GM18907 (cell line): ENCODE data around the gene USP31.

Source experiments
- ATAC-seq: cut with Tn5 transposase; IDR thresholded peaks from one replicate; pipeline ENCODE4 v1.9.1; 2021; ENCODE audit warnings: mild to moderate bottlenecking, moderate library complexity; ENCODE audit not compliant: unreplicated experiment

The USP31 gene, protein sequence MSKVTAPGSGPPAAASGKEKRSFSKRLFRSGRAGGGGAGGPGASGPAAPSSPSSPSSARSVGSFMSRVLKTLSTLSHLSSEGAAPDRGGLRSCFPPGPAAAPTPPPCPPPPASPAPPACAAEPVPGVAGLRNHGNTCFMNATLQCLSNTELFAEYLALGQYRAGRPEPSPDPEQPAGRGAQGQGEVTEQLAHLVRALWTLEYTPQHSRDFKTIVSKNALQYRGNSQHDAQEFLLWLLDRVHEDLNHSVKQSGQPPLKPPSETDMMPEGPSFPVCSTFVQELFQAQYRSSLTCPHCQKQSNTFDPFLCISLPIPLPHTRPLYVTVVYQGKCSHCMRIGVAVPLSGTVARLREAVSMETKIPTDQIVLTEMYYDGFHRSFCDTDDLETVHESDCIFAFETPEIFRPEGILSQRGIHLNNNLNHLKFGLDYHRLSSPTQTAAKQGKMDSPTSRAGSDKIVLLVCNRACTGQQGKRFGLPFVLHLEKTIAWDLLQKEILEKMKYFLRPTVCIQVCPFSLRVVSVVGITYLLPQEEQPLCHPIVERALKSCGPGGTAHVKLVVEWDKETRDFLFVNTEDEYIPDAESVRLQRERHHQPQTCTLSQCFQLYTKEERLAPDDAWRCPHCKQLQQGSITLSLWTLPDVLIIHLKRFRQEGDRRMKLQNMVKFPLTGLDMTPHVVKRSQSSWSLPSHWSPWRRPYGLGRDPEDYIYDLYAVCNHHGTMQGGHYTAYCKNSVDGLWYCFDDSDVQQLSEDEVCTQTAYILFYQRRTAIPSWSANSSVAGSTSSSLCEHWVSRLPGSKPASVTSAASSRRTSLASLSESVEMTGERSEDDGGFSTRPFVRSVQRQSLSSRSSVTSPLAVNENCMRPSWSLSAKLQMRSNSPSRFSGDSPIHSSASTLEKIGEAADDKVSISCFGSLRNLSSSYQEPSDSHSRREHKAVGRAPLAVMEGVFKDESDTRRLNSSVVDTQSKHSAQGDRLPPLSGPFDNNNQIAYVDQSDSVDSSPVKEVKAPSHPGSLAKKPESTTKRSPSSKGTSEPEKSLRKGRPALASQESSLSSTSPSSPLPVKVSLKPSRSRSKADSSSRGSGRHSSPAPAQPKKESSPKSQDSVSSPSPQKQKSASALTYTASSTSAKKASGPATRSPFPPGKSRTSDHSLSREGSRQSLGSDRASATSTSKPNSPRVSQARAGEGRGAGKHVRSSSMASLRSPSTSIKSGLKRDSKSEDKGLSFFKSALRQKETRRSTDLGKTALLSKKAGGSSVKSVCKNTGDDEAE (N-terminal part only)

DNA sequence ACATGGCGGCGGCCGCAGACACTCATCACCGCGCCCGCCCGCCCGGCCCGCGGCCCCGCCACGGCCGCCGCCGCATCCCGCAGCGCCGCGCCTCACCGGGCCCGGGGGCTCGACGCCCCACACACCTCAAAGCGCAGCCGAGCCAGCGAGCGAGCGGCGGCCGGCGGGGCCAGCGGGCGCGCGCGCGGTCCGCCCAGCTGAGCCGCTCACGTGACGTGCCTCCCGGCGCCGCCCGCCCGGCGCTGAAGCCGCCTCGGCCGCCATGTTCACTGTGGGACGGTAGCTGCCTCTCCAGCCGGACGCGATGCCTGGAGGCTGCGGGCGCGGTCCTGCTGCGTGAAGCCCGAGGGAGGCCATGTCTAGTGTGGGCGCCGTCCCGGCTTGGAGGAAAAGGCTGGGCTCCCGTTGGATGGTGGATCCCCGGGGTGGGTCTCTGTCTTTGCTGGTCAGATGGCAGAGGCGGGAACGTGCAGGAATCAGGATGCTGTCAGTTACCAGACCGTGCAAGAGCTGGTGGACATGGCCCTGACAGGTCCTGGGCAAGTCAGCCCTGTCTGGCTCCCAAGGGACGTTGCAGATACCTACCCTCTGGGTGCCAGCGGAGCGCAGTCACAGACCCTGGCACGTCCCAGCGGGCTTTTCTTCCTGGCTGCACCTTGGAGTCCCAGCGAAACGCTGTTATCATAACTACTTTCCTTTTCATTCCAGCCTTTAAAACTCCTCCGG, at the start of gene USP31:
Gene USP31, minus strand, starts transcription at position 186 of the 726 bp plus-strand sequence. Its CDS starts 182 bp downstream, at position 4.
- ATAC-seq: peak; percentile 96

DNA sequence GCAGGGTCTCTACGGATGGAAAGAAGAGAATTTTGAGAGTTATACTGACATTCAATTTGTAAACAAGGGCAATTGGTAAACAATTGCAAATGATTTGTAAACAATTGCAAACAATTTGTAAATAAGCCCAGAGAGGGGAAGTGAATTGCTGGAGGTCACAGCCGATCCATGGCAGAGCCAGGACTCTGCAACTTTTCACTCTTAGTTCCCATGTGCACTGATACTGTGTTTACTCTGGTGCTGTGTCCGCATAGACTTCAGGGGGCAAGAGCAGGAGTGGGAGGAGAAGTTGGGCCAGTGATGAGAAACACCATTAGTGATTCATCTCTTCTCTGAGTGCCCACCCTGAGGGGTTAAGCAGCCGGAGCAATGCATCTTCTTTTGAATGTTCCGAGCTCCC, 47.3 kb upstream of the USP31 start:
- no peak for ATAC-seq

DNA sequence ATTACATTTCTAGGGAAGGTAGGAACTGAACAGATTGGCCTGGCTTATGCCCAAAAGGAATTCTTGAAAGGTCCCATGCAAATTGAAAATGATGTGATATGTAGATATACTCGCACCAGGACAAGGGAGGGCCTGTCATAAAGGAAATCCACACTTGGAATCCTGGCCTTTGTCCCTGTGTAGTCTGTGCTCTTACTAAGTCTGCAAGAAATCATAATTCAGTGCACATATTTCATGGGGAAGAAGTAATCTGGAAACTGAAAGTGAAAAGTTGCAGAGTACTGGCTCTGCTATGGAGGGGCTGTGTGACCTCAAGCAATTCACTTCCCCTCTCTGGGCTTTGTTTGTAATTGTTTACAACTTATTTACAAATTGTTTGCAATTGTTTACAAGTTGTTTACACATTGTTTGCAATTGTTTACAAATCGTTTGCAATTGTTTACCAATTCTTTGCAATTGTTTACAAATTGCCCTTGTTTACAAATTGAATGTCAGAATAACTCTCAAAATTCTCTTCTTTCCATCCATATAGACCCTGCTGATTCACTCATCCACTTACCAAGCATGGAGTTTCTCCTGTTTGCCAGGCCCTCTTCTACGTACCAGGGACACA, 46.2 kb upstream of the USP31 start:
- no peak for ATAC-seq

DNA sequence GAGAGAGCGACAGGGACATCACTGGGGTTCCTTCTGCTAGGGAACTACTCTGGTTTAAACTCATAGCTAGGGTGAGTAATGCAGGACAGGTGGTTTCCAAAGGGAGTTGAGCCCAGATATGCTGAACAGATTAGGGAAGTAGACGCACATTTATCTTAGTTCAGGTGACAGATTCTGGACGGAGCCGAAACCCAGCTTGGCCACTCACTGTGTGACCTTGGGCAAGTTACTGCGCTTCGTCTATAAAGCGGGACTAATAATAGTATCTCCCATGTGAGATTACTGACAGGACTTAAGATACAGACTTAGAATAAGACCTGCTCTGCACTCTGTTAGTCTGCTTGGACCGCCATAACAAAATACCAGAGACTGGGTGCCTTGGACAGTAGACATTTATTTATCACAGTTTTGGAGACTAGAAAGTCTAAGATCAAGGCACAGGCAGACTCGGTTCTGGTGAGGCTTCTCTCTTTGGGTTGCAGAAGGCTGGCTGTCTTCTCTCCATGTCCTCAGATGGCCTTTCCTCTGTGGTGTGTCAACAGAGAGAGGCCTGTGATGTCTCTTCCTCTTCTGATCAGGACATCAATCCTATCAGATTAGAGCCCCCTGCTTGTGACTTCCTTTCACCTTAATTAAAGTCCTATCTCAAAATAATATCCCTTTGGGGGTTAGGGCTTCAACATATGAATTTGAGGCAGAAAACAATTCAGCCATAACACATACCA, 45.4 kb upstream of the USP31 start:
- ATAC-seq: no peak

DNA sequence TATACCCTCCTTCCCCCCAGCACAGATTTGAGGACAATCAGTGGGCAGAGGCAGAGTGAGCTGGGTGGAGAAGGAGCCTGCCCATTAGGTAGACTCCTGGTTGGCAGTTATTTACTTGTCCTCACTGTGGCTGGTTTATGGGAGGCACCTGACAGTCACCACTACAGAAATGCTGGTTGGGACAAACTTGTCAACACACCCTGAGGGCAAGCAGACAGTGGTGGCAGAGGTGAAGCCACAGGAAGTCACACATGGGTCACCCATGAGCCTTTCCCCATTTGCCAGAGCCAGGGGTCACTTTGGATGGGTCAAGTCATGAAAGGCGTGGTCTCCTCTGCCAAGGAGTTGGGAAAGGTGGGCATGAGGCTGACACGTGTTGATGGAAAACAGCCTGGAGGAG, 39.7 kb upstream of the USP31 start:
- ATAC-seq: no peak

DNA sequence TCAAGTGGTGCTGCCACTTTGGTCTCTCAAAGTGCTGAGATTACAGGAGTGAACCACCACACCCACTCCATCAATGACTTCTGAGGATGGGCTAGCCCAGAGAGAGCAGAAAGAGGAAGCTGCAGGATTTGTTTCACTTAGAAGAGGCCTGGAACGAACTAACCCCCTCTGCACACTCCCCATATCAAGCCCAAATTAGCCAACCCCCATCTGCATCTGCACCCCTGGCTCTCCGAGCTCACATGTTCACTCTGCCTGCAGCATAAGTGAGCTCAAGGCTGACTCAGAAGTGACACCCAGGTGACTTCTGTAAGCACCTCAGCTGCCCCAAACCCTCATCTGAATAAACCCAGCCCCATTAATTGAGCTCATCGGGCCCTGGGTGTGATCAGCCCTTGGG, 38.1 kb upstream of the USP31 start:
- ATAC-seq: no peak

DNA sequence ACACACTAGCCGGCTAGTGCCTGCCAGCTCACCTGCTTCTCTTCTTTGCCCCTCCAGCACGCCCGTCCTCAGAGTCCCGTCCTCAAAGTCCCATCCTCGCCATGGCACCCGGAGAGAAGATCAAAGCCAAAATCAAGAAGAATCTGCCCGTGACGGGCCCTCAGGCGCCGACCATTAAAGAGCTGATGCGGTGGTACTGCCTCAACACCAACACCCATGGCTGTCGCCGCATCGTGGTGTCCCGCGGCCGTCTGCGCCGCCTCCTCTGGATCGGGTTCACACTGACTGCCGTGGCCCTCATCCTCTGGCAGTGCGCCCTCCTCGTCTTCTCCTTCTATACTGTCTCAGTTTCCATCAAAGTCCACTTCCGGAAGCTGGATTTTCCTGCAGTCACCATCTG, 36.9 kb upstream of the USP31 start:
- no peak for ATAC-seq

DNA sequence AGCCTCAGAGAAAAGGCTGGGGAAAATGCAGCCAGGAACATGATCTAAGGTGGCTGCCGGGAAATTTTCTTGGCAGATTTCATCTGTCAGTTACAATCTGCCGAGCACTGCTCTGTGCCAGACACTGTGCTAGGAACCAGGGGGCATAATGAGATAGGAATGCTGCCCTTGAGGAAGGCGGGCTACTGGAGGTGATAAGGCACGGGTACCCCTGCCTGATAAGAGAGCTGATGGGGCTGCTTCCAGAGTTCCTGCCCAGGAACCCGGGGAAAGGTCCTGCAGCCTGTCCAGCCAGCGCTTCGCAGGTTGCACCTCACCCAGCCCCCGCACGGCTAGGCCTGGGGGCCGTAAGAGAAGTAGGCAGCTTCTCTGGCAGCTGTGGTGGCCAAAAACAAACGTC, 36.4 kb upstream of the USP31 start:
- no peak for ATAC-seq

DNA sequence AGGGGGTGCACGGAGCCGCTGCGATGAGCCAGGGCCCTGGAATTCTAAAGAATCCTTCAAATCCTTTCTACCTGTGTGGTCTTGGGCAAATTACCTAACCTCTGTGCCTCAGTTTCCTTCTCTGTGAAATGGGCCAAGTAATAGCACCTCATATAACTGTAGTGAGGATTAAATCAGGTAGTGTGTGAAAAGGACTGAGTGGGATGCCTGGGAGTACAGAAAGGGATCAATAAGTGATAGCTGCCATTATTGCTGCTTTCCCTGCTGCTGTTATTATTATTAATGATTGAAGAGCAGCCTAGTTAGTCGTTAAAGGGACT, 34.3 kb upstream of the USP31 start:
- no peak for ATAC-seq

DNA sequence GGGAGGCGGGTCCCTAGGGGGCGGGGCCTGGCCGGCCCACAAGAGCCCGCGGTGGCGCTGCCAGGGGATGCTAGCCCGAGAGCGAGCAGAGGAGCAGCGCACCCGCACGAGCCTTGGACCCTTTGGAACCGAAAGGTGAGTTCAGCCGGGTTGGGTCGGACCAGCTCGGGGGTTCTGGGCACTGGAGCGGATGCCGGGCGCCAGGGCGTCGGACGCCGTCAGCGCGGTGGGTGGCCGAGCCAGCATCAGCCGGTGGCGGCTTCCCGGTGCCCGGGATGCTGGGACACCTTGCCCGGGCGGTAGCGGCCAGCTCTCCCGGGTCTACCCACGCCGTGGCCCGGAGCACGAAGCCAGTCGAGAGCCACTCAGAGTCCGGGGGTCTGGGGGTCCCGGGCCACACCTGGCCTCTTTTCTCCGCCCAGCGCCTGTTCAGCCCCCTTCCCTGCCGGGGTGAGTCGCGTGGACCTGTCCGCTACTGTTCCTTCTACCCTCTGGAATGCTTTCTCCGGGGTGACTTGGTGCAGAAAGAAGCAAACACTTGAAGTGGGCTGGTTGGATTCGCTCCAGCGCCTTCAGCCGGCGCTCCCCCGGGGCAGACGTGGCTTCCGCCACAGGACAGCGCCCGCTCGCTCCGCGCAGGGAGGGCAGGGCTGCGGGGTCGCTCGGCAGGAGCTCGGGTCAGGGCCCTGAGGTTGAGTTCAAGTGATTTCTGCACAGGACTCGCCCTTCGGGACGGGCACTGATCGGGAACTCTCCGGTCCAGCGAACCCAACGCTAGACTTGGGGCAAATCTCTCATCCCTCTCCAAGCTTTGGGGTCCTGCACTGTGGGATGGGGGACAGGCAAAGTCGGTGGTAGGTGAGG, 33.7 kb upstream of the USP31 start, which contains the start of gene SCNN1G:
Gene SCNN1G, plus strand, starts transcription at position 67 of the 864 bp plus-strand sequence. CDS start 3,527 bp downstream, outside the sequence.
- ATAC-seq: no peak

DNA sequence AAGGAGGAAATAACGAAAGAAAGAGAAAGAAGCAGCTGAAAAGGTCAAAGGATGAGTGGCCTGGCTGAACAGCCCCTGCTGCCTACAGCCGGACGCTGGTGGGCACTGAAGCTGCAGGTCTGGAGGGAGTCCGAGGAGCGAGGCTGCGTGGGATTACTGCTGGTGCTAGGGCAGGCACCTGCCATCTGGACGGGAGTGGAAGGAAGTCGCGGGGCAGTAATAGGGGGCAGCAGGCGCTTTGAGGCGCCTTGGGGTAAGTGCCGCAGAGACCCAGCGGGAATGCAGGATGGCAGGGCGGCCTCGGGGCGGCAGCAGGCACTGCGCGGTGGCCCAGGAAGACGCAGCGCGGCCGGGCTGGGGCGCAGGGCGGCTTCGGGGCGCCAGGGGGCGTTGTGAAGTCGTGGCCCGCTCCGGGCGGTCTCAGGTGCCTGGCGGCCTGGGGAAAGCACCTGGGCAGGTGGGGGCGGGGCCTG, 33.0 kb upstream of the USP31 start:
- peak; percentile 87 for ATAC-seq

DNA sequence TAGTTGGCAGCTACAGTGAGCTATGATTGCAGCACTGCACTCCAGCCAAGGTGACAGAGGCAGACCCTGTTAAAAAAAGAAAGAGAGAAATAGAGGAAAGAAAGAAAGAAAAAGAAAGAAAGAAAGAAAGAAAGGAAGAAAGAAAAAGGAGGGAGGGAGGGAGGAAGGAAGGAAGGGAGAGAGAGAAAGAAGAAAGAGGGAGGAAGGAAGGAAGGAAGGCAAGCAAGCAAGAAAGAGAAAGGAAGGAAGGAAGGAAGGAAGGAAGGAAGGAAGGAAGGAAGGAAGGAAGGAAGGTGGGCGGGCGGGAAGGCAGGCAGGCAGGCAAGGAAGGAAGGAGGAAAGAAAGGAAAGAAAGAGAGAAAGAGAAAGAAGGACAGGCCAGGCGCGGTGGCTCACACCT, 32.3 kb upstream of the USP31 start:
- ATAC-seq: no peak

DNA sequence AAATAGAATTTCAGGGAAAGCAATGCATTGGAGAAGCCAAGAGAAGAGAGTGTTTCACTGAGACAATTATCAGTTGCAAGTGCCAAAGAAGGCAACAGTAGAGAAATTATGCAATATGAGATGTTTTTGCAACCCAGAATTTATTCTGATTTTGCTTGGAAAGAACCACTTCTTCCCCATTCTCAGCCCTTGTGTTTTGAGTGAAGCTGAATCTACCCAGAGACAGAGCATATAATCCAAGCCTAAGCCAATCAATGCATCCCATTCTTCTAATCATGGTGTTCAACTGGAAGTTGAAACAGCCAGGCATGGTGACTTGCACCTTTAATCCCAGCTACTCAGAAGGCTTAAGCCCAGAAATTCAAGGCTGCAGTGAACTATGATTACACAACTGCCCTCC, 26.4 kb upstream of the USP31 start:
- ATAC-seq: no peak

DNA sequence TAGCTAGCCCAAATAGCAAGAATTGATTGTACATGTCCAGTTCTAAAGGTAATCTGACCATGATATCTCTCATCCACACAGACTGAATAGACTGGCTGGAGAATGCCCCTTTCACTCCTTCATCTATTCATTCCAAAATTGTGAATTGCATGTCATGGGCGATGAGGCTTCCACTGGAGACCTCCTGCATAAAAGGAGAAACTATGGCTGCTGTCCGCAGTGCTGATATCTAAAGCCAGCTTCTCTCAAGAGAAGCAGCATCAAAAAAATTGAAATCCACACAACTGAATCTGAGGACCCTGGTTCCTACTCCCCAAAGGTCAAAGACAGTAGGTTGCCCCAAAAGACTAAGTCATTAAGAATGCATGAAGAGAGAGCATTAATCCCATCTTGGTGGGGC, 25.4 kb upstream of the USP31 start:
- no peak for ATAC-seq

DNA sequence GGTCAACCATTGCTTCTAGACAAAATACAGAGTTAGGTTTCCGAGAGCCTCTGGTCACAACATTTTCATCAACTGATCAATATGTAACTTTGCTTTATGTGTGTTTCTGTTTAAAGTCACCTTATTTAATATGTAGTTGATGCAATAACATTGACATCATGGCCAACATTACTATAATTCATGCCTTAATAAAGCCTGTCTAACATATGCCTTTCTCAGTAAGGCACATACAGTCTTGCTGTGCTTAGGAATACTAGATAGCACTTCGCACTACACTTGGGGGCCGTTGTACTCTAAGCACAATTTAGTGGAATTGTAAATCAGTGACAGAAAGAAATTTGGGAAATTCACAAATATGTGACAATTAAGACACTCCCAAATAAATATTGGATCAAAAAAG, 23.7 kb upstream of the USP31 start:
- ATAC-seq: no peak

DNA sequence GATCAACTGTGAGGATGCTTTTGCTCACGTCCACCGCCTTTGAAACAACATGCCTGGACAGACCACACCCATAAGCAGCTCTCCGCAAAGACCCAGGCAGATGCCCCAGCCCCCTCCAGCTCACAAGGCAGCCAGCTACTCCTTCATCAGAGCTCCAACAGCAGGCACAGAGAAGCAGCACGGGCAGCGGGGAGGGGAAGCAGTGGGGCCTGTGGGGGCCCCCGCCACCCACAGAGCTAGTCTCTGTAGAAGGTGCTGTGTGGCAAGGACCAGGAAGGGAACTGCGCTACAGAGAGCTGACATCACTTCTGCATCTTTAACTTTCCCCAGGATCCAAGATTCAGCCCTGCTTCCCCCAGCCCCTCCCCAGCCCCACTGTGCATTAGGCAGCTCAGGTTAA, 23.3 kb upstream of the USP31 start:
- ATAC-seq: no peak

DNA sequence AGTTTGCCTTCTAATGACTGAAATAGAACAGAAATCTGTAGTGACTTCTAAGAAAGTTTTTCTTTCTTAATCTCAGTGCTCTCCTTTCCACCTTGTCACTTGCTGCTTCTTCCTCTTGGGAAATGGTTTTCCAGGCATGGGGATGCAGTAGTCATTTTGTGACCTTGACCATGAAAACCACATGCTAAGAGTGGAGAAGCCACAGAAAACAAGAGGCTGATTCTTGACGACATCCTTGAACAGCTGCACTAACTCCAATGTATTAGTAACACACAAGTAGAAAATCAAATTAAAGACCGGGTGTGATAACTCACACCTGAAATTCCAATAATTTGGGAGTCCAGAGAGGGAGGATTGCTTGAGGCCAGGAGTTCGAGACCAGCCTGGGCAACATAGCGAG, 15.5 kb upstream of the USP31 start:
- ATAC-seq: no peak

DNA sequence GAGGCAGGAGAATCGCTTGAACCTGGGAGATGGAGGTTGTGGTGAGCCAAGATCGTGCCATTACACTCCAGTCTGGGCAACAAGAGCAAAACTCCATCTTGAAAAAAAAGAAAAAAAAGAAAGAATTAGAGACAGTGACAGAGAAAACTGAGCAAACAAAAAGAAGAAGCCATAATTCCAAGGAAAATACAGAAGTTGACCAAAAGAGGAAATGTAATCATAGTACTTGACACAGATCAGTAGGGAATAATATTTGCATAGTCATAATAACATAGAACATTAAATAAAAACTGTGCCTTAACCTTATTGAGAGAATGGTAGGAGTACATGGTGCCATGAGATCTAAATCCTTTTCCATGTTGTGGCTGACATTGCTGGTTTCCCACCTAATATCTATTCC, 14.7 kb upstream of the USP31 start:
- no peak for ATAC-seq
